HEK293T (cell line): ENCODE measurements around the gene L3MBTL3.

Source experiments
- ARNT ChIP-seq: fragments of 450-650 bp; IDR thresholded peaks from 2 replicates; pipeline ENCODE4 v1.6.1; 2017; ENCODE audit warnings: mild to moderate bottlenecking
- BHLHE40 ChIP-seq: fragments of 450-650 bp; IDR thresholded peaks from 2 replicates; pipeline ENCODE4 v1.6.1; 2016; ENCODE audit warnings: mild to moderate bottlenecking, moderate library complexity, borderline replicate concordance
- FOXM1 ChIP-seq: fragments of 450-650 bp; IDR thresholded peaks from 2 replicates; pipeline ENCODE4 v1.6.1; 2017; ENCODE audit warnings: mild to moderate bottlenecking, borderline replicate concordance
- LEF1 ChIP-seq: fragments of 450-650 bp; IDR thresholded peaks from 2 replicates; pipeline ENCODE4 v1.6.1; 2017; ENCODE audit warnings: mild to moderate bottlenecking, borderline replicate concordance
- TARDBP ChIP-seq: fragments of 450-650 bp; IDR thresholded peaks from 2 replicates; pipeline ENCODE4 v1.6.1; 2016
- ZNF384 ChIP-seq: fragments of 450-650 bp; IDR thresholded peaks from 2 replicates; pipeline ENCODE4 v1.6.1; 2016

DNA sequence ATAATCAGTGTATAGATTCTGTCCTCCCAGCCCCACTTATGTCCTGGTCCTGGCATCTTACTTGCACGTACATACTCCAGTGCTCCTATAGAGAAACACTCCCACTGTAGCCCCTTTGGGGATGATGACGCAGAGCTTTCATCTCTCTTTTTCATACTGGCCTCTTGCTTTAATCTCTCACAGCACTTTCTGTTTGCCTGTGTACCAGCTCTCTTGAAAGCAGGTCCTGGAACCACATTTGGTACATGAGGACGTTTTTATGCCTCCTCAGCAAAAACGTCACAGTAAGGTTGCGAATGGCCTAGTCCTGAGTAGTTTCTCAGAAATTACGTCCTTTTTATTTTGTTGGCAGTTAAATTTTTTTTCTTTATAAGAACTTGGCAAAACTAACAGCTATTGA lies 10.8 kb downstream of the L3MBTL3 start:
- TF ChIP-seq ZNF384 (no peak), TARDBP (no peak), BHLHE40 (no peak), ARNT (no peak), LEF1 (no peak), FOXM1 (no peak)
